OCI-LY1 (cell line): ENCODE data around the gene PABPC1L.

Source experiments
- H2AFZ ChIP-seq: fragments of 200-600 bp; sonication (generic), shearing (Covaris generic); 2 replicates; pipeline ENCODE4 v1.6.0; 2014; ENCODE audit warnings: antibody characterized with exemption, mild to moderate bottlenecking, low read length
- H3F3A ChIP-seq: fragments of 200-600 bp; sonication (generic), shearing (Covaris generic); 2 replicates; pipeline ENCODE4 v1.6.0; 2014; ENCODE audit warnings: mild to moderate bottlenecking, antibody characterized with exemption, low read length, moderate library complexity; ENCODE audit not compliant: insufficient read depth
- H3K27ac ChIP-seq: fragments of 200-600 bp; sonication (generic); 2 replicates; pipeline ENCODE4 v1.5.1; 2014; ENCODE audit warnings: low read length, mixed run types, mild to moderate bottlenecking, low read depth; ENCODE audit not compliant: poor library complexity, severe bottlenecking
- H3K27me3 ChIP-seq: fragments of 200-600 bp; sonication (generic); 2 replicates; pipeline ENCODE4 v1.6.0; 2014; ENCODE audit warnings: antibody characterized with exemption, mild to moderate bottlenecking, low read length, moderate library complexity; ENCODE audit not compliant: insufficient read depth
- H3K36me3 ChIP-seq: fragments of 200-600 bp; sonication (generic); 2 replicates; pipeline ENCODE4 v1.6.1; 2014; ENCODE audit warnings: mild to moderate bottlenecking, antibody characterized with exemption, low read length, moderate library complexity, mixed read lengths; ENCODE audit not compliant: insufficient read depth
- H3K4me1 ChIP-seq: fragments of 200-600 bp; sonication (generic); 2 replicates; pipeline ENCODE4 v1.5.1; 2014; ENCODE audit warnings: mild to moderate bottlenecking, low read length, moderate library complexity; ENCODE audit not compliant: insufficient read depth, severe bottlenecking
- H3K4me2 ChIP-seq: fragments of 200-600 bp; sonication (generic), shearing (Covaris generic); 2 replicates; pipeline ENCODE4 v1.6.1; 2014; ENCODE audit warnings: low read length
- H3K4me3 ChIP-seq: fragments of 200-600 bp; sonication (generic); 2 replicates; pipeline ENCODE4 v1.5.1; 2014; ENCODE audit warnings: low read length, low read depth, mild to moderate bottlenecking, mixed read lengths; ENCODE audit not compliant: poor library complexity, severe bottlenecking
- H3K79me2 ChIP-seq: fragments of 200-600 bp; shearing (Covaris generic); 2 replicates; pipeline ENCODE4 v1.6.1; 2016; ENCODE audit warnings: mixed run types, low read length, mixed read lengths; ENCODE audit not compliant: insufficient read depth
- H3K9ac ChIP-seq: fragments of 200-600 bp; sonication (generic), shearing (Covaris generic); 2 replicates; pipeline ENCODE4 v1.6.1; 2014; ENCODE audit warnings: mild to moderate bottlenecking, low read length, mixed read lengths
- H3K9me2 ChIP-seq: fragments of 200-600 bp; sonication (generic), shearing (Covaris generic); 2 replicates; pipeline ENCODE4 v1.6.1; 2014; ENCODE audit warnings: low read depth, mild to moderate bottlenecking, low read length, mixed read lengths
- H3K9me3 ChIP-seq: fragments of 200-600 bp; shearing (Covaris generic); 2 replicates; pipeline ENCODE4 v1.6.1; 2014; ENCODE audit warnings: low read length, mixed read lengths
- H4K20me1 ChIP-seq: fragments of 200-600 bp; sonication (generic), shearing (Covaris generic); 2 replicates; pipeline ENCODE4 v1.6.0; 2016; ENCODE audit warnings: mild to moderate bottlenecking, low read length; ENCODE audit not compliant: insufficient read depth
- CTCF ChIP-seq: fragments of 200-600 bp; sonication (generic), shearing (Covaris generic); IDR thresholded peaks from 2 replicates; pipeline ENCODE4 v1.5.1; 2017; ENCODE audit warnings: mild to moderate bottlenecking, antibody characterized with exemption, low read length, moderate library complexity, mixed read lengths
- EZH2 ChIP-seq: fragments of 200-600 bp; sonication (generic), shearing (Covaris generic); IDR thresholded peaks from 2 replicates; pipeline ENCODE4 v1.8.0; 2017; ENCODE audit warnings: borderline replicate concordance, mixed run types, mild to moderate bottlenecking, antibody characterized with exemption, low read length, moderate library complexity, mixed read lengths

PABPC1L gene

GRCh38 chr20:44961011-44961869, 51.4 kb downstream of the PABPC1L start:
- Histone ChIP-seq H2AFZ (no peak overlapping the region), H3K4me2 (peak overlapping the region; percentile 94), H3K9me3 (no peaks in the 10 kb centered on the region), H3K9me2 (no peaks in the 10 kb centered on the region), H3K9ac (peak overlapping the region; percentile 82; the same call in 1 of the 2 replicates), H3K4me1 (peaks cover 56% of the 10 kb centered on the region), H3K4me3 (no peak overlapping the region), H3K36me3 (peaks cover 18% of the 10 kb centered on the region; the same call in 1 of the 2 replicates), H4K20me1 (no peaks in the 10 kb centered on the region), H3K27ac (peak overlapping the region; percentile 1), H3K27me3 (no peaks in the 10 kb centered on the region), H3K79me2 (peaks cover 26% of the 10 kb centered on the region), H3F3A (no peaks in the 10 kb centered on the region)
- TF ChIP-seq EZH2 (no peak), CTCF (no peak)

DNA sequence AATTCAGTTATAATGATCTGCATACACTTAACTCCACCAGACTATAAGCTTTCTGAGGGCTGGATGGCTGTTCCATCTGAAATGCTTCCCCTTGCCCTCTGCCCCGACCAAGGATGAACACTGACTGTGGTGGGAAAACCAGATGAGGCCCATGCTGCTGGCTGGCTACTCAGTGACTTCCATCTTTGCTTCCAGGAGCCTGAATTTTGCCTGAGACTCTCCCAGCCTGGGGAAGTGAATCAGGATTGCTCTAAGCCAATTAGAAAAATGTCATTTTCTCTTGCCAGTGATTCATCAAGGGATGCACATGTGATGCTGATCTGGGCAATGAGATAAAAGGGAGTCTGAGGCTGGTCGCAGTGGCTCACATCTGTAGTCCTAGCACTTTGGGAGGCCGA, 52.0 kb downstream of the PABPC1L start:
- no peak overlapping the region for H3K4me3 ChIP-seq
- H3K27ac ChIP-seq: no peak overlapping the region
- H3K9ac ChIP-seq: no peak overlapping the region
- H3K27me3 ChIP-seq: no peaks in the 10 kb centered on the region
- H3K9me2 ChIP-seq: no peaks in the 10 kb centered on the region
- TF ChIP-seq CTCF (no peak), EZH2 (no peak)
- peaks cover 12% of the 10 kb centered on the region; the same call in 1 of the 2 replicates for H3K36me3 ChIP-seq
- H3K4me1 ChIP-seq: peaks cover 56% of the 10 kb centered on the region
- no peaks in the 10 kb centered on the region for H4K20me1 ChIP-seq
- H3K4me2 ChIP-seq: no peak overlapping the region
- no peaks in the 10 kb centered on the region for H3F3A ChIP-seq
- peaks cover 31% of the 10 kb centered on the region for H3K79me2 ChIP-seq
- no peak overlapping the region for H2AFZ ChIP-seq
- no peaks in the 10 kb centered on the region for H3K9me3 ChIP-seq

DNA sequence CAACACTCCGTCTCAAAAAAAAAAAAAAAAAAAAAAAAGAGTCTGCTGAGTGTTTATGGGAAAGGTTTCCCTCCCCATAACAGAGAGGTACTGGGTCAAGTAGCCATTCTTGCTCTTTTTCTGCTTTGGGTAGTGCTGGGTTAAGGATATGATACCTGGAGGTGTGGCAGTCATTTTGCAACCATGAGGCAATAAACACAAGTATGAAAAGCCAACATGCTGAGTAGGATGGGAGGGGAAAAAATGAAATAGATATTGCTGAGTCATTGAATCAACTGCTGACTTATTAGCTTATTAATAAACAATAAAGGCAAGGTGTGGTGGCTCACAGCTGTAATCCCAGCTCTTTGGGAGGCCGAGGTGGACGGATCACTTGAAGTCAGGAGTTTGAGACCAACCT, 52.6 kb downstream of the PABPC1L start:
- no peaks in the 10 kb centered on the region for H3F3A ChIP-seq
- no peak overlapping the region for H3K4me2 ChIP-seq
- peaks cover 10% of the 10 kb centered on the region; the same call in 1 of the 2 replicates for H3K36me3 ChIP-seq
- H2AFZ ChIP-seq: no peak overlapping the region
- H3K79me2 ChIP-seq: peaks cover 35% of the 10 kb centered on the region
- H3K9me3 ChIP-seq: no peaks in the 10 kb centered on the region
- H3K27ac ChIP-seq: no peak overlapping the region
- no peak for TF ChIP-seq EZH2
- TF ChIP-seq CTCF: no peak
- H3K4me1 ChIP-seq: peaks cover 56% of the 10 kb centered on the region
- no peak overlapping the region for H3K4me3 ChIP-seq
- H3K27me3 ChIP-seq: no peaks in the 10 kb centered on the region
- no peak overlapping the region for H3K9ac ChIP-seq
- no peaks in the 10 kb centered on the region for H3K9me2 ChIP-seq
- no peaks in the 10 kb centered on the region for H4K20me1 ChIP-seq
